Measurements from ENCODE around the gene ASCC2. TPM values are rescaled to one million over a fixed set of nuclear protein-coding genes. Genes with fewer than 3 reads are reported as not detected.

ASCC2 gene
- total RNA-seq, 4 donors from 2014 or later = 20.5 to 32.6 (median 25.1) TPM

- peaks cover 15 to 32% (median 23%) of the 10 kb centered on the region in 4 donors for H3K4me1 ChIP-seq
- TF ChIP-seq EP300 (IDR thresholded peaks at IDR 0.05) = no peak
- TF ChIP-seq POLR2A (IDR thresholded peaks at IDR 0.05; ENCODE audit: low read depth) = no peak
- TF ChIP-seq POLR2AphosphoS5 (IDR thresholded peaks at IDR 0.05) = no peak
- TF ChIP-seq CTCF (IDR thresholded peaks at IDR 0.05) = no peak
- H3K27ac ChIP-seq (replicated peaks in 1 of 4) = no peak overlapping the region
- 75% methylated on average over 5 of the region's 5 CpGs for WGBS
- intact Hi-C loops (cut with DNase I) = no loop called here
- DNase-seq (ENCODE audit: extremely low spot score) = no peak
- H3K4me3 ChIP-seq = no peak overlapping the region
- H3K36me3 ChIP-seq = peaks cover 40 to 95% (median 81%) of the 10 kb centered on the region in 4 donors
- no peaks in the 10 kb centered on the region for H3K27me3 ChIP-seq
- H3K9me3 ChIP-seq = no peaks in the 10 kb centered on the region
These were observed 24.1 kb downstream of the ASCC2 start for GRCh38 chr22:29814003-29814402.

GRCh38 chr22:29813563-29813962 lies 24.5 kb downstream of the ASCC2 start:
- no peak for TF ChIP-seq CTCF (IDR thresholded peaks at IDR 0.05)
- peaks cover 36 to 95% (median 79%) of the 10 kb centered on the region in 4 donors for H3K36me3 ChIP-seq

GRCh38 chr22:29813126-29813525 lies 24.9 kb downstream of the ASCC2 start:
- H3K9me3 ChIP-seq = no peaks in the 10 kb centered on the region
- TF ChIP-seq POLR2AphosphoS5 (IDR thresholded peaks at IDR 0.05) = no peak
- TF ChIP-seq CTCF (IDR thresholded peaks at IDR 0.05) = no peak
- TF ChIP-seq EP300 (IDR thresholded peaks at IDR 0.05) = no peak
- no peak for TF ChIP-seq POLR2A (IDR thresholded peaks at IDR 0.05; ENCODE audit: low read depth)
- WGBS = 96% methylated on average over 8 of the region's 8 CpGs
- H3K27me3 ChIP-seq = no peaks in the 10 kb centered on the region
- H3K36me3 ChIP-seq = peaks cover 36 to 95% (median 83%) of the 10 kb centered on the region in 4 donors
- H3K4me3 ChIP-seq = no peak overlapping the region
- no peak overlapping the region for H3K27ac ChIP-seq (replicated peaks in 1 of 4)
- DNase-seq (ENCODE audit: extremely low spot score) = no peak
- intact Hi-C loops (cut with DNase I) = no loop called here
- H3K4me1 ChIP-seq = peaks cover 15 to 32% (median 23%) of the 10 kb centered on the region in 4 donors

More at GRCh38 chr22:29813563-29813962, 24.5 kb downstream of the ASCC2 start:
- intact Hi-C loops (cut with DNase I) = no loop called here
- no peak for DNase-seq (ENCODE audit: extremely low spot score)
- 86% methylated on average over 3 of the region's 3 CpGs for WGBS
- H3K27me3 ChIP-seq = no peaks in the 10 kb centered on the region
- H3K9me3 ChIP-seq = no peaks in the 10 kb centered on the region
- H3K27ac ChIP-seq (replicated peaks in 1 of 4) = no peak overlapping the region
- peaks cover 15 to 32% (median 23%) of the 10 kb centered on the region in 4 donors for H3K4me1 ChIP-seq
- H3K4me3 ChIP-seq = no peak overlapping the region

GRCh38 chr22:29811377-29811776 lies 26.7 kb downstream of the ASCC2 start:
- Histone ChIP-seq H3K4me3 (no peak overlapping the region), H3K36me3 (peaks cover 43 to 95% (median 87%) of the 10 kb centered on the region in 4 donors), H3K4me1 (peaks cover 1 to 22% (median 15%) of the 10 kb centered on the region in 4 donors), H3K27me3 (no peaks in the 10 kb centered on the region), H3K9me3 (no peaks in the 10 kb centered on the region), H3K27ac (replicated peaks in 1 of 4) (no peak overlapping the region)
- TF ChIP-seq CTCF (IDR thresholded peaks at IDR 0.05) (no peak), EP300 (IDR thresholded peaks at IDR 0.05) (no peak), POLR2AphosphoS5 (IDR thresholded peaks at IDR 0.05) (no peak), POLR2A (IDR thresholded peaks at IDR 0.05; ENCODE audit: low read depth) (no peak)
- 83% methylated on average over 2 of the region's 2 CpGs for whole genome bisulfite sequencing
- intact Hi-C loops (cut with DNase I) = no loop called here
- no peak for DNase-seq (ENCODE audit: extremely low spot score)

GRCh38 chr22:29810216-29810615 lies 27.9 kb downstream of the ASCC2 start:
- H3K36me3 ChIP-seq = peaks cover 55 to 96% (median 92%) of the 10 kb centered on the region in 4 donors
- 42% methylated on average over 2 of the region's 2 CpGs for WGBS
- DNase-seq (ENCODE audit: extremely low spot score) = no peak
- no peak overlapping the region for H3K4me3 ChIP-seq
- H3K27ac ChIP-seq (replicated peaks in 1 of 4) = peak overlapping the region in 2 of 4 donors; percentile 0 to 10
- H3K4me1 ChIP-seq = peaks cover 0 to 14% (median 12%) of the 10 kb centered on the region in 4 donors
- TF ChIP-seq CTCF (IDR thresholded peaks at IDR 0.05) (no peak), POLR2A (IDR thresholded peaks at IDR 0.05; ENCODE audit: low read depth) (no peak), EP300 (IDR thresholded peaks at IDR 0.05) (no peak), POLR2AphosphoS5 (IDR thresholded peaks at IDR 0.05) (no peak)
- no peaks in the 10 kb centered on the region for H3K9me3 ChIP-seq
- intact Hi-C loops (cut with DNase I) = no loop called here
- no peaks in the 10 kb centered on the region for H3K27me3 ChIP-seq

Data from esophagus muscularis mucosa (tissue), 4 donors.